CD4-positive, alpha-beta T cell (primary cell): ENCODE results near the gene SETBP1. TPM values are rescaled to one million over a fixed set of nuclear protein-coding genes. Genes with fewer than 3 reads are reported as not detected.

Source experiments
- ATAC-seq: fragments of 200-7000 bp; cut with Tn5 transposase; one replicate; pipeline ENCODE4 v1.10.0; 2022; ENCODE audit warnings: mild to moderate bottlenecking; ENCODE audit not compliant: poor library complexity
- CTCF ChIA-PET: fragments of 350-600 bp; sonication (Branson Sonifier 250); formaldehyde crosslinking; loops from one replicate; lab custom pipeline; 2021; ENCODE audit warnings: antibody characterized with exemption, inconsistent platforms; lab: Charles Lee
- POLR2A ChIA-PET: fragments of 350-600 bp; sonication (Branson Sonifier 250); formaldehyde crosslinking; loops from one replicate; lab custom pipeline; 2021; ENCODE audit warnings: antibody characterized with exemption, inconsistent platforms; lab: Charles Lee
- DNase-seq, 14 experiments: peaks; one replicate each; pipeline ENCODE4 v3.0.0-alpha.2; 2013 to 2020; ENCODE audit warnings: mixed read lengths in 2 of 14
- H3K27ac ChIP-seq, 2 donors: one replicate each; pipeline versions ENCODE4 v1.5.1 to v1.7.0; 2013; ENCODE audit warnings: low read length in 2 of 2, low read depth in 1 of 2, mild to moderate bottlenecking in 1 of 2
- H3K27me3 ChIP-seq, 2 experiments: 1 replicate in 1 of 2; 2 replicates in 1 of 2; pipeline versions ENCODE4 v1.6.1 to v1.7.0; 2013; ENCODE audit warnings: low read length in 2 of 2, control low read depth in 1 of 2, mild to moderate bottlenecking in 1 of 2, moderate library complexity in 1 of 2; ENCODE audit not compliant: insufficient read depth in 2 of 2, control insufficient read depth in 1 of 2
- H3K36me3 ChIP-seq: one replicate; pipeline ENCODE4 v1.6.1; 2013; ENCODE audit warnings: low read length, control low read depth; ENCODE audit not compliant: insufficient read depth
- H3K4me1 ChIP-seq: one replicate; pipeline ENCODE4 v1.6.1; 2013; ENCODE audit warnings: low read length, control low read depth; ENCODE audit not compliant: insufficient read depth
- H3K4me3 ChIP-seq: one replicate; pipeline ENCODE4 v1.5.1; 2013; ENCODE audit warnings: mild to moderate bottlenecking, low read length, moderate library complexity
- H3K9me3 ChIP-seq, 2 experiments: 1 replicate in 1 of 2; 2 replicates in 1 of 2; pipeline versions ENCODE4 v1.6.1 to v1.7.0; 2013; ENCODE audit warnings: low read length in 2 of 2, mild to moderate bottlenecking in 2 of 2, control low read depth in 1 of 2, moderate library complexity in 1 of 2; ENCODE audit not compliant: control insufficient read depth in 1 of 2, insufficient read depth in 1 of 2
- H3K27ac Mint-ChIP-seq: one replicate; pipeline ENCODE4 v1.8.0; 2020; ENCODE audit warnings: mixed read lengths
- H3K27me3 Mint-ChIP-seq: one replicate; pipeline ENCODE4 v1.8.0; 2021; ENCODE audit warnings: mixed read lengths
- H3K36me3 Mint-ChIP-seq: one replicate; pipeline ENCODE4 v1.8.0; 2021; ENCODE audit warnings: low read depth, mixed read lengths
- H3K4me1 Mint-ChIP-seq: one replicate; pipeline ENCODE4 v1.8.0; 2021; ENCODE audit warnings: low read depth, mixed read lengths
- H3K4me3 Mint-ChIP-seq: one replicate; pipeline ENCODE4 v1.8.0; 2020; ENCODE audit warnings: mild to moderate bottlenecking, mixed read lengths
- H3K9me3 Mint-ChIP-seq: one replicate; pipeline ENCODE4 v1.8.0; 2020; ENCODE audit warnings: mixed read lengths
- CTCF ChIP-seq: fragments of 200-600 bp; IDR thresholded peaks from one replicate; pipeline ENCODE4 v1.8.0; 2022; ENCODE audit warnings: antibody characterized with exemption, mild to moderate bottlenecking
- intact Hi-C, 2 experiments: fragments of 100-400 bp; cut with DNase I in 1 of 2; cut with micrococcal nuclease in 1 of 2; formaldehyde crosslinking; loops; one replicate each; pipeline versions ENCODE4 v1.15.1 to v1.9.0; 2023 to 2025; cut with DNase I, micrococcal nuclease
- total RNA-seq, 174 experiments: library from RNA in 2 of 174; stranded (reverse) in 2 of 174; gene quantifications; one replicate each; pipeline ENCODE4 v1.2.3 and lab custom pipeline; 2021 to 2026

The SETBP1 gene
- total RNA-seq, 2 experiments from 2014 or later: 0.25 to 0.41 TPM

- CTCF ChIA-PET: no interaction called here
Measured at GRCh38 chr18:44979748-44980147, 299.1 kb downstream of the SETBP1 start.

GRCh38 chr18:44981121-44981520 is 300.4 kb downstream of the SETBP1 start:
- POLR2A ChIA-PET: no interaction called here
- Mint-ChIP-seq H3K9me3 (no peaks in the 10 kb centered on the region), H3K27me3 (no peaks in the 10 kb centered on the region), H3K27ac (no peak overlapping the region), H3K36me3 (no peaks in the 10 kb centered on the region), H3K4me3 (no peak overlapping the region), H3K4me1 (no peaks in the 10 kb centered on the region)
- CTCF ChIA-PET: no interaction called here
- Histone ChIP-seq H3K27ac (no peak overlapping the region), H3K36me3 (no peaks in the 10 kb centered on the region), H3K27me3 (no peaks in the 10 kb centered on the region), H3K9me3 (no peaks in the 10 kb centered on the region), H3K4me1 (no peaks in the 10 kb centered on the region), H3K4me3 (no peak overlapping the region)
- intact Hi-C loops: no loop called here
- no peak for TF ChIP-seq CTCF
- DNase-seq (no peak), ATAC-seq (no peak)

More at GRCh38 chr18:44979748-44980147, 299.1 kb downstream of the SETBP1 start:
- Mint-ChIP-seq H3K36me3 (no peaks in the 10 kb centered on the region), H3K4me3 (no peak overlapping the region), H3K27ac (no peak overlapping the region), H3K9me3 (no peaks in the 10 kb centered on the region), H3K27me3 (no peaks in the 10 kb centered on the region), H3K4me1 (no peaks in the 10 kb centered on the region)
- H3K27ac ChIP-seq: no peak overlapping the region
- no peak for TF ChIP-seq CTCF
- H3K4me3 ChIP-seq: no peak overlapping the region
- peak in 1 of 14 experiments; percentile 3 for DNase-seq
- no peak for ATAC-seq
- POLR2A ChIA-PET: no interaction called here
- intact Hi-C loops: no loop called here
- no peaks in the 10 kb centered on the region for H3K4me1 ChIP-seq
- no peaks in the 10 kb centered on the region for H3K9me3 ChIP-seq
- no peaks in the 10 kb centered on the region for H3K27me3 ChIP-seq
- H3K36me3 ChIP-seq: no peaks in the 10 kb centered on the region

- no peak for ATAC-seq
- ChIA-PET CTCF (no interaction called here), POLR2A (no interaction called here)
- H3K27me3 ChIP-seq: no peaks in the 10 kb centered on the region
- Mint-ChIP-seq H3K27ac (no peak overlapping the region), H3K4me3 (no peak overlapping the region), H3K4me1 (no peaks in the 10 kb centered on the region), H3K9me3 (no peaks in the 10 kb centered on the region), H3K27me3 (no peaks in the 10 kb centered on the region), H3K36me3 (no peaks in the 10 kb centered on the region)
- intact Hi-C loops: no loop called here
- no peaks in the 10 kb centered on the region for H3K9me3 ChIP-seq
- no peak for TF ChIP-seq CTCF
- H3K27ac ChIP-seq: no peak overlapping the region
- no peak overlapping the region for H3K4me3 ChIP-seq
- no peaks in the 10 kb centered on the region for H3K36me3 ChIP-seq
- H3K4me1 ChIP-seq: no peaks in the 10 kb centered on the region
- DNase-seq: no peak
Measured at GRCh38 chr18:44986933-44987332, 306.2 kb downstream of the SETBP1 start.
